Subcutaneous adipose tissue (tissue), 4 donors: ENCODE measurements around the gene EXOSC9. TPM values are rescaled to one million over a fixed set of nuclear protein-coding genes. Genes with fewer than 3 reads are reported as not detected.

Experiments
- total RNA-seq, 4 donors: library from RNA; depleted of rRNA; stranded (reverse); fragments of >200 nt; gene quantifications; one replicate each; pipeline ENCODE4 v1.1.0, GENCODE V29; 2016
- TF ChIP-seq, protein P1 (sequence below): fragments of 450-650 bp; IDR thresholded peaks from one replicate; pipeline ENCODE4 v1.5.1; 2016; ENCODE audit warnings: low read depth, mild to moderate bottlenecking, control low read depth, antibody characterized with exemption, moderate library complexity

The EXOSC9 gene
- total RNA-seq, 4 donors from 2014 or later, result 21.2 to 34.1 (median 28.3) TPM

DNA sequence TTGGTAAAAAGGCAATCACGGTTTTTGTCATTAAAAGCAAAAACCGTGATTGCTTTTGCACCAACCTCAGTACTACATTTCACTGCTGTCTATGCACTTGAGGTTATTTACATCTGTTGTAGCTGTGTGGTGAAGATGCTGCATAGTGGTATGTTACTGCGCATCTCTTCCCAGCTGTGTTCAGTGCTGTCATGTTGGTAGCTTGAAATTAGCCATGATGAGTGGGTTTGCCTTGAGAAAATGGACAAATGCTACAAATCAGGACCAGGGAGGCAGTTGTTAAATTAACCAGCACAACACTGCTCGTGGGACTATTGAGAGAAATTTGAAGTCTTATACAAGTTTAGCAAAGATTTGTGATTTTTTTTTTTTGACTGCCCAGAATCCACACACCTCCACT lies 34.0 kb upstream of the EXOSC9 start:
- TF ChIP-seq, protein P1, sequence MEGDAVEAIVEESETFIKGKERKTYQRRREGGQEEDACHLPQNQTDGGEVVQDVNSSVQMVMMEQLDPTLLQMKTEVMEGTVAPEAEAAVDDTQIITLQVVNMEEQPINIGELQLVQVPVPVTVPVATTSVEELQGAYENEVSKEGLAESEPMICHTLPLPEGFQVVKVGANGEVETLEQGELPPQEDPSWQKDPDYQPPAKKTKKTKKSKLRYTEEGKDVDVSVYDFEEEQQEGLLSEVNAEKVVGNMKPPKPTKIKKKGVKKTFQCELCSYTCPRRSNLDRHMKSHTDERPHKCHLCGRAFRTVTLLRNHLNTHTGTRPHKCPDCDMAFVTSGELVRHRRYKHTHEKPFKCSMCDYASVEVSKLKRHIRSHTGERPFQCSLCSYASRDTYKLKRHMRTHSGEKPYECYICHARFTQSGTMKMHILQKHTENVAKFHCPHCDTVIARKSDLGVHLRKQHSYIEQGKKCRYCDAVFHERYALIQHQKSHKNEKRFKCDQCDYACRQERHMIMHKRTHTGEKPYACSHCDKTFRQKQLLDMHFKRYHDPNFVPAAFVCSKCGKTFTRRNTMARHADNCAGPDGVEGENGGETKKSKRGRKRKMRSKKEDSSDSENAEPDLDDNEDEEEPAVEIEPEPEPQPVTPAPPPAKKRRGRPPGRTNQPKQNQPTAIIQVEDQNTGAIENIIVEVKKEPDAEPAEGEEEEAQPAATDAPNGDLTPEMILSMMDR, result no peak

DNA sequence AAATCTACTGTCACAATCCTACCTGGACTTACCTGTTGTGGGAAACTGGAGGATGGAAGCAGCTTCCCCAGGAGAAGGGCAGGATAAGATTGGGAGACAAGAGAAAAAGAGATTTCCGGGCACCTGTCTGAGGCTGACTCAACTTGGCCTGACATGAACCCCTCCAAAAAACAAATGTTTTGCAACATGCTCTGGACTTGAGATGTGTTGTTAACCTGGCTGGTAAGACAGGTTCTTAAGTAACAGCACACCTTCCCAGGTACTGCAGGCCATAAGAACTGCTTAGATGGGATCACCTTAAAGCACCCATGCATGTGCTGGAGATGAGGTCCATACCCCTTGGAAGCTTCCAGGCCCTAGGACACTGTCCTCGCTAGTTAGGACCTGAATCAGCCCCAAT lies 31.8 kb upstream of the EXOSC9 start:
- TF ChIP-seq, protein P1, result no peak

DNA sequence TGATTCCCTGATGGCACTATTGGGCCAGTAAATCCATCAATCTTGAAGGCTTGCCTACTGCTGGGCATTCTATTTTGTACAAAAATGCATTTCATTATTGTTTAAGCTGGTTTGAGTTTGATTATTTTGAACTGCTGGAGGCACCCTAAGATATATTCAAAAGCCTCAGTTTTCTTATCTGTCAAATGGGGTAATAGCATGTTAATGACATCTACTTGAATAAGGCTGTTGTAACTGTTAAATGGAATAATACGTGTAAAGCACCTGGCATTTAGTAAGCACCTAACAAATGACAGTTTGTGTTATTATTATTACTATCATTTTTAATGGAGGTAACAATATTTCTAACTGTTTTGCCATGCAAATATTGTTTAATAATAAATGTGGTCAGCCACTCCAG lies 29.3 kb upstream of the EXOSC9 start:
- TF ChIP-seq, protein P1, result no peak

DNA sequence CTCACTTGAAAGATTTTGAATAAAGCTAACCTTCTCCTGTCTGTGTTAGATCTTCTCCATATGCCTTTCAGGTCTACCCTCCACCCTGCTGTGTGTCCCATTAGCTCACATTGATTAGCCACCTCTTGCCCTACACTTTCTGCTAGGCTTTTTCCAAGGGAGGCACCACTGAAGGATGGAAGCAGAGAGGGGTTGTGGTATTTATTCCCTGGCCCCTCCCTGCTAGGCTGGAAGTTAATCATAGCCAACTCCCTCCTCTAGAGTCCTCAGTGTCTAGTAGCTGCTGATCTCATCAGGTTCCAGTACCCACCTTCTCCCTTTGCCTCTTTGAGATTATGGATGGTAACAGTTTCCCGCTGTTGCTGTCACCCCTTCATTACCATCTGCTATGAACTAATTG lies 27.2 kb upstream of the EXOSC9 start:
- TF ChIP-seq, protein P1, result no peak

DNA sequence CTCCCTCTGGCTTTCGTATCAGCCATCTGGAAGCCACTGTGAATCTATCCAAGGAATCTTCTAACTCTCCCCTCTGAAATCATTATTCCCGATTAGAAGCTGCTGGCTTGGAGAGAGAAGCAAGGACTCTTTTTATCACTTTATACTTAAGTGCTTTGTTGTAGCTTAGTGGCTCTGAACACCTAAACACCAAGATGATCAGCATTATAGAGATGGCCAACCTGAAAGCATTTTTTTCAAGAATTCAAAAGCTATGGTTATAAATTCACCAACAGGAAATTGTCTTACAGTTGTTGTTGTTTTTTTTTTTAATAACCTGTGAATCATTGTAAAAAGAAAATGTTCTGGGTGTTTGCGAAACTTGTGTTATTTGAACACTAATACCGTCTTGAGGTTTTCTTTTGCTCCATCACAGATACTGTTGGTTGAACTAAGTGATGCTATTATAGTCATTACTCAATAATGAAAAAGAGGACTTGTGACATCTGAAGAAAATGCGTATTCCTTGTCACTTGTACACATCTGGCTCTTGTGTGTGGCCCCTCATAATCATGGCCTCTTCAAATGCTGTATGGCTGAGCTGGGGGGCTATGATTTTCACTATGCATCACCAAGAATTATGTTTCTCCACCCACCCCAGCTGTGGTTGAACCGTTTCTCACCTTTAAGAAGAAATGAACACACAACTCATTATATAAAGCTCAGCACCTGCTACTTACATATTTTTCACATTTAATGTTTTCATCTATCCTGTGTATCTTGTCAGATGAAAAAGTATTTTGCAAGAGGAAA lies 24.3 kb upstream of the EXOSC9 start:
- TF ChIP-seq, protein P1, result no peak

DNA sequence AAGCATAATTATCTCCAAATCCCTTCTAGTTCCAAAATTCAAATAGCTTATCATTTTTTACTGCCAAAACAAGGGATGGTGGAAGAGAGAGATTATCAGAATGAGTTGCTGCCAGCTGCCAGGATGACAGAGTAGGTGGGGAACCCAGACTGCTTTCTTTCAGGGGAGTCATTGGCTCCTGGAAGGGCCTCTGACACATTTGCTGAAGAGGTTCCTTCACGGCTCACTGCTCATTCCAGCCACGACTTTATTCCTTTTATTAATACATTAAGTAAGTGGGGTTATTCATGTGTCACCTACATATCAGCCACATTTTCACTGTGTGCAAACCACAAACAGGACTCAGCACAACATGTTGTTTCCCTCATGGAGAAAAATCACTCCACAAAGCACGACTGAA lies 23.5 kb upstream of the EXOSC9 start:
- TF ChIP-seq, protein P1, result no peak

DNA sequence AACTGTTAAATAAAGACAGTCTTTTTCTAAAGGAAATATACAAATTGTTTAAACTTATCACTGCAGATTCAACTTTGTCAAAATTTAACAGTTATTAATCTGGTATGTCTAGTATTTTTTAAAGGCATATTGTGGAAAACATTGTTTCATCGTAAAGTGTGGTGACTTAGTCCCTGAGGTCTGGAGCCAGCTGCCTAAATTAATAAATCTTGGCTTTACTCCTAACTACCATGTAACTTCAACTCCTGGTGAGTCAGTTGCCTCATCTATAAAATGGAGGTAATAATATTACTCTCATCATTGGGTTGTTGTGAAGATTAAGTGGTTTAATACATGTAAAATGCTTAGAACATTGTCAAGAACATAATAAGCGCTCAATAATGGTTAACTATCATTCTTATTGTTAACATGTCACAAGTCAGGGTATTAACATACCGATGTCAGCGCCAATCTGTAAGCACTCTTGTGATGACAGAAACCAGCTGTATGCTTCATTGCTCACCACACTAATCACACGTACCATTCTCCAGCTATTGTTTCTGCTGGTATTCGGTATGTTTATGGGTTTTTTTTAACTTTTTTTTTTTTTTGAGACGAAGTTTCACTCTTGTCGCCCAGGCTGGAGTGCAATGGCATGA lies 22.0 kb upstream of the EXOSC9 start:
- TF ChIP-seq, protein P1, result no peak
